OCI-LY7 (cell line): ENCODE results near the gene C2orf42.

ENCODE experiments used
- EZH2phosphoT487 ChIP-seq: fragments of 200-600 bp; sonication (generic); IDR thresholded peaks from 2 replicates; pipeline ENCODE4 v1.6.1; 2018; ENCODE audit warnings: low read depth, borderline replicate concordance, mild to moderate bottlenecking, mixed run types, antibody characterized with exemption, low read length, moderate library complexity, mixed read lengths
- TF ChIP-seq, protein P1 (sequence below): fragments of 200-600 bp; sonication (generic); conservative IDR thresholded peaks from 2 replicates; pipeline ENCODE4 v1.5.1; 2014; ENCODE audit warnings: mild to moderate bottlenecking, antibody characterized with exemption, low read length, moderate library complexity, mixed read lengths

DNA sequence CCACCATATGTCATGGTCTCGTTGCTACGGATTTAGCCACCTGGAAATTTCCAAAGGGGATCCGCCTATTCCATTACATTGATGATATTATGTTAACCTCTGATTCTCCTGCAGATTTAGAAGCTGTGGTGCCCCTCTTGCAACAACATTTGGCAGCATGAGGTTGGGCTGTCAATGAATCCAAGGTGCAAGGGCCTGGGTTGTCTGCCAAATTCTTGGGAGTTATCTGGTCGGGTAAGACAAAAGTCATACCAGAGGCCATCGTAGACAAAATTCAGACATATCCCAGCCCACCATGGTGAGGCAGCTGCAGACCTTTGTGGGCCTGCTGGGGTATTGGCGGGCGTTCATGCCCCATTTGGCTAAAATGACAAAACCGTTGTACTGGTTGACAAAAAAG lies 13.6 kb upstream of the C2orf42 start:
- TF ChIP-seq, protein P1, sequence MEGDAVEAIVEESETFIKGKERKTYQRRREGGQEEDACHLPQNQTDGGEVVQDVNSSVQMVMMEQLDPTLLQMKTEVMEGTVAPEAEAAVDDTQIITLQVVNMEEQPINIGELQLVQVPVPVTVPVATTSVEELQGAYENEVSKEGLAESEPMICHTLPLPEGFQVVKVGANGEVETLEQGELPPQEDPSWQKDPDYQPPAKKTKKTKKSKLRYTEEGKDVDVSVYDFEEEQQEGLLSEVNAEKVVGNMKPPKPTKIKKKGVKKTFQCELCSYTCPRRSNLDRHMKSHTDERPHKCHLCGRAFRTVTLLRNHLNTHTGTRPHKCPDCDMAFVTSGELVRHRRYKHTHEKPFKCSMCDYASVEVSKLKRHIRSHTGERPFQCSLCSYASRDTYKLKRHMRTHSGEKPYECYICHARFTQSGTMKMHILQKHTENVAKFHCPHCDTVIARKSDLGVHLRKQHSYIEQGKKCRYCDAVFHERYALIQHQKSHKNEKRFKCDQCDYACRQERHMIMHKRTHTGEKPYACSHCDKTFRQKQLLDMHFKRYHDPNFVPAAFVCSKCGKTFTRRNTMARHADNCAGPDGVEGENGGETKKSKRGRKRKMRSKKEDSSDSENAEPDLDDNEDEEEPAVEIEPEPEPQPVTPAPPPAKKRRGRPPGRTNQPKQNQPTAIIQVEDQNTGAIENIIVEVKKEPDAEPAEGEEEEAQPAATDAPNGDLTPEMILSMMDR = no peak
- no peak for TF ChIP-seq EZH2phosphoT487
